Measurements from ENCODE around the gene FBXW10. TPM values are rescaled to one million over a fixed set of nuclear protein-coding genes. Genes with fewer than 3 reads are reported as not detected.
"Not testable (repeated sequence)": the region's sequence is repeated elsewhere in the genome, so short reads cannot be mapped to it uniquely, and the experiment has no call there.

Gene FBXW10, protein sequence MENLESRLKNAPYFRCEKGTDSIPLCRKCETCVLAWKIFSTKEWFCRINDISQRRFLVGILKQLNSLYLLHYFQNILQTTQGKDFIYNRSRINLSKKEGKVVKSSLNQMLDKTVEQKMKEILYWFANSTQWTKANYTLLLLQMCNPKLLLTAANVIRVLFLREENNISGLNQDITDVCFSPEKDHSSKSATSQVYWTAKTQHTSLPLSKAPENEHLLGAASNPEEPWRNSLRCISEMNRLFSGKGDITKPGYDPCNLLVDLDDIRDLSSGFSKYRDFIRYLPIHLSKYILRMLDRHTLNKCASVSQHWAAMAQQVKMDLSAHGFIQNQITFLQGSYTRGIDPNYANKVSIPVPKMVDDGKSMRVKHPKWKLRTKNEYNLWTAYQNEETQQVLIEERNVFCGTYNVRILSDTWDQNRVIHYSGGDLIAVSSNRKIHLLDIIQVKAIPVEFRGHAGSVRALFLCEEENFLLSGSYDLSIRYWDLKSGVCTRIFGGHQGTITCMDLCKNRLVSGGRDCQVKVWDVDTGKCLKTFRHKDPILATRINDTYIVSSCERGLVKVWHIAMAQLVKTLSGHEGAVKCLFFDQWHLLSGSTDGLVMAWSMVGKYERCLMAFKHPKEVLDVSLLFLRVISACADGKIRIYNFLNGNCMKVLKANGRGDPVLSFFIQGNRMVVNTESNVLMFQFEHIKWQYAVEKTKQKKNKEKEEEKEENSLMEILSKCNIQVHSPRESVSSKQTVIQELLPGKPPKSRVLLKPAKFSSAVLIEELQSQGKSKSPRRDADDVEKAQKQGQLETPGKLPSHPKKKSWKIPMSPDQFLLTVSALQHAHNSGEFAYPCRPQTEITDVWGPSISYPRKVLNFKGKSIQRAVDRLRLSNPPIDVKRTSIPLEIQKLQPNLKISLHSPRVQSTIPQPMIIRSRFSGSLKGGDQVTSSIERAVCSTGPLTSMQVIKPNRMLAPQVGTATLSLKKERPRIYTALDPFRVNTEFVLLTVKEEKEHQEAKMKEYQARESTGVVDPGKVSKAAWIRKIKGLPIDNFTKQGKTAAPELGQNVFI
- under 1 TPM; 0.58 to 0.94 (median 0.74) TPM for polyA plus RNA-seq (ENCODE audit: insufficient read length in 3 of 3)

DNA sequence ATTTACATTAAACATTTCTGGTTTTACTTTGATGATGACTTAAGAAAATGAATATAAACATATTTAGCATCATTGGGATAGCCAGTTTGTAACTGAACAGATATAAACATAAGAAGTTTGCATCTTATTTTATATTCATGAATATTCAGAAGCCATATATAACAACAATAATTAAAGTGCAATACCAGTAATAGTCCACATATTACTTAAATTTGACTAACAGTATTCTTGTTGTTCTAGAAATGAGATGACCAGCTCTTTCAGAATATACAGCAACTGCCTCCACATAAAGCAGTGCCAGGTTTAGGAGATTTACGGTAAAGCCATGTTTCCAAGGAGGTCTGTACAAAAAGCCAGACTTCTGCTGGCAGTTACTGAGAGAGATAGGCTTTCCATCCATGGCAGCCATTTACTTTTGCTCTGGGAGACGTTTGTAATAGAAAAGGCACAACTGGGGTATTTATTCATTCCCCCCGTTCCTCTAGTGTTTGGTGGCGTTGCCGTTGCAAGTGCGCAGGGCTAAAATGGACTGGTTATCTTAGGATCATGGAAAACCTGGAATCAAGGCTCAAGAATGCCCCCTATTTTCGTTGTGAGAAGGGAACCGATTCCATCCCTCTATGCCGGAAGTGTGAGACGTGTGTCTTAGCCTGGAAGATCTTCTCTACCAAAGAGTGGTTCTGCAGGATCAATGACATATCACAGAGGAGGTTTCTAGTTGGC lies at the start of gene FBXW10:
TSS of gene FBXW10 (plus strand) at position 356 of the 723 bp plus-strand sequence. CDS start at position 547, 191 bp downstream.
- not testable (repeated sequence) for DNase-seq (ENCODE audit: low read depth in 3 of 3, low spot score in 2 of 3)

DNA sequence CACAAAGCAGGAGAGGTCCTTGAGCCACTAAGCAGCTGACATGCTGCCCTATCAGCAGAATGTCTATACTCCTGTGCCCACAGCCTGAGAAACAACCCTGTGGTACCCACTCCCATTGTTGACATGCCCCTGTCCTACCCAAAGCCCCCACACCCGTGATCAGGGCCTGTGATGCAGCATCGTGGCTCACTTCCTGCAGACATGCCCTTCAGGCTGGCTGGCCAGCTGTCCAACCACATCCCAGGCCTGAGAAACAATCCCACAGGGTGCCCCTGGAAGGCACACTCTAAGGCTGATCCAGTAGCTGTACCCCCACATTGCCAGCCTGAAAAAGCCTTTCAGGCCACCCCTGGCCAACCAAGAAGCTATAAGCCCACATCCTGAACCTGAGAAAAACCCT lies 48.7 kb upstream of the FBXW10 start:
- not testable (repeated sequence) for DNase-seq (ENCODE audit: low read depth in 3 of 3, low spot score in 2 of 3)

DNA sequence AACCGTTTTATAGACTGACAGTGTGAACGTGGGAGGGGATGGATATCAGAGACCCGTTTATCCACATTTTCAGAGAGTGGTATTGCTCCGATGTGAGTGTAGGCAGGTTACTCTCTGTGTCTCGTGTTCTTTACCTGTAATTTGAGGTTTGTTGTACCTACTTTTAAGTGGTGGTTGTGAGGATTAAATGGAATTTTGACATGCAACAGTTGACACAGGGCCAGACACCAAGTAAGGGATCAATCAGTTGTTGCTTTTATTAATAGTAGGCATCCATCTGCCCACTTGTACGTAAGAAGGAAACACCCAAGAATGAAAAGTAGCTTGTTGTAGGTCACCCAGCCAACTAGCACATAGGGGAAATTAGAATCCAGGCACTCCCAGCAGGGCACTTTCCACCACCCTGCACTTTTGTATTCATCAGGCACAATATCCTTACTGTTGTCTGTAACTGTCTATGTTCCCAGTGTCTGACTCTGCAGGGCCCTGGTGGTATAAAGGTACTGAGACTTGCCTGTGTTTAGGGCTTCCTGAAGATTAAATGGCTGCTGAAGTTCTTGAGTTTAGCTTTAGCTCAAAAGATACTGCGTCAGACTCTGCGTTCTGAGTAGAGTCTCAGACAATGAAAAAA lies 45.3 kb upstream of the FBXW10 start:
- DNase-seq (ENCODE audit: low read depth in 3 of 3, low spot score in 2 of 3) = not testable (repeated sequence)

DNA sequence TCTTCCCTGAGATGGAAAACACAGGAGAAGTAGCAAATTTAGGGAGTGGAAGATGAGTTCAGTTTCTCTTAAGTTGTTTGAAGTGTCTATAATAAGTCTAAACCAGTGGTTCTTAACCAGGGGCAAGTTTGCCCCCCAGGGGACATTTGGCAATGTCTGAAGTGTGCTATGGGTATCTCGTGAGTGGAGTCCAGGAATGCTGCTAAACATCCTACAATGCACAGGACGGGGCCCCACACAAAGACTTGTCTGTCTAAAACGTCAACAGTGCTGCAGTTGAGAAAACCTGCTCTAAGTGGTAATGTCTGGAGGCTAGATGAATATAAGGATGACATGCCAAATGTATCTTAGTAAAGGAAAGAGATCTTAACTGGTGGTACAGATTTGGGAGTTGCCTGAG lies 37.9 kb upstream of the FBXW10 start:
- DNase-seq (ENCODE audit: low read depth in 3 of 3, low spot score in 2 of 3) = not testable (repeated sequence)

DNA sequence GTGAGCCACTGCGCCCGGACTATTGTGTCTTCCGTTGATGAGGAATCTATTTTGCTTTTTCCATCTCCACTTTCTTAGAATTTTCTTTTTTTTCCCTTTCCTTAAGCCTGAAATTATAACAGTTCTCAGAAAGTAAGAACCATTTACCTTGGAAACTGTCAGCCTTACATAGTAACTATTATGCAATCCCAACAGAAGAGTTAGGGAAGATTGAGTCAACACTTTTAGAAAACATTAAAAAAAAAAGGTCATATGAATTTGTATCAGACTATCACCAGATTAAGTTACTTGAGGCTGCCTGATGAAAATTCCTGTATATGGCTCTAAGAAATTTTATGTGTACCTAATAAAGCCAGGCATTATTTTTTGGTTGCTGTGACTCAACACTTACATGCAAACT lies 35.6 kb upstream of the FBXW10 start:
- DNase-seq (ENCODE audit: low read depth in 3 of 3, low spot score in 2 of 3) = not testable (repeated sequence)

DNA sequence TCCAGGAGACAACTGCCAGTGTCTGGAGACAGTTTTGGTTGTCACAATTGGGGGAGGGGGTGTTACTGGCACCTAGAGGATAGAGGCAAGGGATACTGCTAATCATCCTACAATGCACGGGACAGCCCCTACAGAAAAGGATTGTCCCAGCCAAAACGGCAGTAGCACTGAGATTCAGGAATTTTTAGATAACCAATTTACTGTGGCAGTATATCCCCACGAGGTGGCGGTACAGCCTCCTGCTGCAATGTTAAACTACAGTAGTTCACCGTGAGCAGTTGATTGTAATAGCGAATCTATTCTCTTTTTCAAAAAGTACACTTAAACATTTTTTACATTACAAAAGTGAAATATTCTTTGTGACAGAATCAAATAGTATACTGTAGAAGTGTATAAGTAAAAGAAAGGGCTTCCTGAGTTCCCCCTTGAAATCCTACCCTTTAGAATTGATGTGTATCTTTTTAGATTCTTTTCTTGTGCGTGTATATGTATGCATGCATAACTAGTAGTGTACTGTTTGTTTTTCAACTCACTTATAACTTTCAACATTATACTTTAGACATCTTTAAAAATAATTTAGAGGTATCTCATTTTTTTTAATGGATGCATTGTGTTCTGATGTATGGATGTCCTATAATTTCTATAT lies 31.4 kb upstream of the FBXW10 start:
- DNase-seq (ENCODE audit: low read depth in 3 of 3, low spot score in 2 of 3) = not testable (repeated sequence)

DNA sequence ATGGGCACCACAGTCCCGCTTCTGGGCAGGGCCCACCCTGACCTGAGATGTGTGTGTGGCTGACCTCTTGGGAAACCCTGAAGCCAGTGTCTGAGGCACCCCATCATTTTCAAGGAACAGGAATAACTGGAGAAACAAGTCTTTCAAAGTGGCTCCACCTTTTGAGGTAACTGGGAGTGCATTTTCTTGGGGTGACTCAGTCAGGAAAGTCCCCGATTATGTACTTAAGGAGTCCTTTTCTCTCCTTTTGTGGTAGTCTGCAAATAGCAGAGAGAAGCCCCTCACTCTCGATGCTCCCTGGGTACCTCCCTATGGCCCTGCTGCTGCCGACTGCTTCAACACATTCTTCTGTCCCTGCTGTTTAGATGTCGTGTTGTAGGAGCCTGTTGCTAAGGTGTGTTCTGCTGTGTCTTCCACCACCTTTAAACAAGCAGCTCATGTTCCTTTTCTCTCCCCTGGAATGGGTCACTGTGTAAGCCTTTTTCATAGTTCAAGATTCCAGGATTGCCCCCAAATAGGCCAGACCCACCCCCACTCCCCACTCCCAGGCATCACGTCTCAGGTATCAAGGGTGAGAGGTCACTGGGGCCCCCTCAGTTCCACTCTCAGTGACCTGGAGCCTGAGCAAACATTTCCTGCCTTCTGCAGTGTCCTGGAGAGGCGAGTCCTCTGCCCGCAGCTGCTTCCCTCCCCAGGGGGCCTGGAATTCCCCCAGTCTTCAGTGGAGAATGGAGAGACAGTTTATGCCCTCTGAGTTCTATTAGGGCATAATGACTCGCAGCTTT lies 25.0 kb upstream of the FBXW10 start:
- DNase-seq (ENCODE audit: low read depth in 3 of 3, low spot score in 2 of 3) = not testable (repeated sequence)

DNA sequence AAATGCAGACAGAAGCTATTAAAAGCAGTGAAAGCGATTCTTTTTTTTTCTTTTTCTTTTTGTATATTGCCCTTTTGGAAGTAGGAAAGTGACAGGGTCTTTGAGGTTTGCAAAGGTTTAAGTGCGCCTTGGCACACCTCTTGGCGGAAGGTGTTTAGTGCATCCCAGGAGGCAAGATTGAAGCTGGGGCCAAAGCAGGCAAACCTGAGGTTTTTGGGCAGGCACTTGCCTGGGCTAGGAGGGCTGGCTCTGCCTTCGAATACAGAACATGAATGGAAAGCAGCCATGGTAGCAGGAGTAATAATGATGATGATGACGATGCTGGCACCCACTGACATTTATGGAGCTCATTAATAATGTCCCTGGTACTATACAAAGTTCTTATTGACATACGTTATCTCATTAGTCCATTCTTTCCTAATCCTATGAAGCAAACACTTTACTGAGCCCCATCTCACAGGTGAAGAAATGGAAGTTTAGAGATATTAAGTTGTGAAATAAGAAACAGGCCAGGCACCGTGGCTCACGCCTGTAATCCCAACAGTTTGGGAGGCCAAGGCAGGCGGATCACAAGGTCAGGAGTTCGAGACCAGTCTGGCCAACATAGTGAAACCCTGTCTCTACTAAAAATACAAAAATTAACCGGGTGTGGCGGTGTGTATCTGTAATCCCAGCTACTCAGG lies 24.3 kb upstream of the FBXW10 start:
- DNase-seq (ENCODE audit: low read depth in 3 of 3, low spot score in 2 of 3) = not testable (repeated sequence)

DNA sequence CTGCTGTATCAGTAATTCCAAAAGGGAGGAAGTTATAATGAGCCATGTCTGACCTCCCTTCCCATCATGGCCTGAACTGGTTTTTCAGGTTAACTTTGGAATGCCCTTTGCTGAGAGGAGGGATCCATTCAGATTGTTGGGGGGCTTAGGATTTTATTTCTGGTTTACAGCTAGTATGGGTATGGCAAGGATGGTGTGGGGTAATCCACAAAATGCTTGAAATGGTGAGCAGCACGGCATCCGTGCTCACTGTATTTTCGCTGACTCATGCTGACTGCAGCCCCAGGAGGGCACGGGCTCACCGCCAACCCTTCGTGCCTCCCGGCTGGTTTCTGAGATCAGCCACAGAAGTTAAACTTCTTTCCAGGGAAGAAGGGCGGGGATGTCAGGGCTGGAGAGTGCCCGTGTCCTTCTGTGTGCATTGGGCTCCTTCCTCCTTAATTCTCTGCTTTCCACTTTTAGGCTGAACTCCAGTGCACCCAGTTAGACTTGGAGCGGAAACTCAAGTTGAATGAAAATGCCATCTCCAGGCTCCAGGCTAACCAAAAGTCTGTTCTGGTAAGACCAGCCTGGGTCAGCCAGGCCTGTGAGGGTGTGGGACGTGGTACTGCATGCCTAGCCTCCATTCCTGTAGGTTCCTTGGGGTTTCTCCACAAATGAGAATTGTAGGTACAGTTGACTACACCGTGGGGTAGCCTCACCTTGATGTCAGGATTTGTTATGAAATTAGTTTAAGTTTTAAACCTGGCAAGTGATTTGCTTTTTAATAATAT lies 21.9 kb upstream of the FBXW10 start:
- not testable (repeated sequence) for DNase-seq (ENCODE audit: low read depth in 3 of 3, low spot score in 2 of 3)

DNA sequence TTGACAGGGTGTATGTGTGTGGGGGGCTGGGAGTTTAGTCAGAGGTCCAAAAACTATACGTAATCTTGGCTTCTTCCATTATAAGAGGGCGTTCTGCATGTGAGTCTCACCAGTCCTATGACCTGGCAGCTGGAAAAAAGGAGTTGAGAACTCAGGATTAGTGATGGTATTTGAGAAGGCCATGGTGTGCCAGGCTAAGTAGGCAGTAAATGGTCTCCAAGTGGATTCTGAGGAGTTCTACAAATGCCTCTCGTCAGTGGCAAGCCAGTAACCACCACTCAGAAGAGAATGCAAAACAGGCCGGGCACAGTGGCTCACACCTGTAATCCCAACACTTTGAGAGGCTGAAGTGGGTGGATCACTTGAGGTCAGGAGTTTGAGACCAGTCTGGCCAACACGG lies 21.2 kb upstream of the FBXW10 start:
- not testable (repeated sequence) for DNase-seq (ENCODE audit: low read depth in 3 of 3, low spot score in 2 of 3)

DNA sequence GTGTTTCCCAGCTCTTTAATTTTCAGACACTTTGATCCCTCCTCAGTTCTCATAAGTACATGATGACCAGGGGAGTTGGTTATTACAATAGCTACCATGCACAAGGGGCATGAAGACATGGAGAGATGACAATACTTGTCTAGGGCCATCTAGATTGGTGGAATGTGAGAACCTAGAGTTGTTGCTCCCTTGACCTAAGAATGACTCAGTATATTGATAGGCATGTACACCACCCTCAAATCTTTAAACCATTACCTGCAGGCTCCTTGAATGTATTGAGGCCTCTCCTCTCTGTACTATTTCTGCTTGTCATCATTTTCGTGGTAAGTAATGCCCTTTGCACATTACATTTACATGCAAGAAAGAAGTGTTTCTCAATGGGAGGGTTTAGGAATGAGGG lies 20.3 kb upstream of the FBXW10 start:
- DNase-seq (ENCODE audit: low read depth in 3 of 3, low spot score in 2 of 3) = not testable (repeated sequence)

DNA sequence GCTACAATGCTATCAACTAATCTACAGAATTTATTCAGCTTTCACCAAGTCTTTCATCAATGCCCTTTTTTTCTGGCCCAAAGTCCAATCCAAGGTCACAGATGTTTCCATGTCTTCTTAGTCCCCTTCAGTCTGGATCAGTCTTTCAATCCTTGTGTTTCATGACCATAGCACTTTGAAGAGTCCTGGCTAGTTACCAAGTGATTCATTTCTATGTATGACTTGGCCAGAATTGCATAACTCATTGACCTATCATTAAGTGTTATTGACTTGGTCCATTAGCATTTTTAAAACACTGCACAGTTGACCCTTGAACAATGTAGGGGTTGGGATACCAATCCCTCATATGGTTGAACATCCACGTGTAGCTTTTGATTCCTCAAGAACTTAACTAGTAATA lies 11.4 kb upstream of the FBXW10 start:
- not testable (repeated sequence) for DNase-seq (ENCODE audit: low read depth in 3 of 3, low spot score in 2 of 3)

DNA sequence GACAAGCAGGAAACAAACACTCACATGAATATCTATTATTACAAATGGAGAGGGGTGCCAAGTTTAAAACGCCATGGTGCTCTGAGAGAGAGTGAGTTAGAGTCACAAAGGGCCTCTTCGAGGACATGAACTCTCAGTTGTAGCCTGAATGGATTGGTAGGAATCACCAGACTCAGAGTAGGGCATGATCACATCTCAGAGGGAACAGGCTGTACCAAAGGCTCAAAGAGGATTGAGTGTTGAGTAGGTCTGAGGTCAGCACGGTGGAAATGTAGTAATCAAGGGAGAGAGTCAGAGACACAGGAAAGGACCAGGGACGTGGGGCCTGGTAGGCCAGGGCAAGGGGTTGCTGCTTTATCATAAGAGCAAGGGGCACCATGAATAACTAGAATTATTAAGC lies 10.5 kb upstream of the FBXW10 start:
- not testable (repeated sequence) for DNase-seq (ENCODE audit: low read depth in 3 of 3, low spot score in 2 of 3)

DNA sequence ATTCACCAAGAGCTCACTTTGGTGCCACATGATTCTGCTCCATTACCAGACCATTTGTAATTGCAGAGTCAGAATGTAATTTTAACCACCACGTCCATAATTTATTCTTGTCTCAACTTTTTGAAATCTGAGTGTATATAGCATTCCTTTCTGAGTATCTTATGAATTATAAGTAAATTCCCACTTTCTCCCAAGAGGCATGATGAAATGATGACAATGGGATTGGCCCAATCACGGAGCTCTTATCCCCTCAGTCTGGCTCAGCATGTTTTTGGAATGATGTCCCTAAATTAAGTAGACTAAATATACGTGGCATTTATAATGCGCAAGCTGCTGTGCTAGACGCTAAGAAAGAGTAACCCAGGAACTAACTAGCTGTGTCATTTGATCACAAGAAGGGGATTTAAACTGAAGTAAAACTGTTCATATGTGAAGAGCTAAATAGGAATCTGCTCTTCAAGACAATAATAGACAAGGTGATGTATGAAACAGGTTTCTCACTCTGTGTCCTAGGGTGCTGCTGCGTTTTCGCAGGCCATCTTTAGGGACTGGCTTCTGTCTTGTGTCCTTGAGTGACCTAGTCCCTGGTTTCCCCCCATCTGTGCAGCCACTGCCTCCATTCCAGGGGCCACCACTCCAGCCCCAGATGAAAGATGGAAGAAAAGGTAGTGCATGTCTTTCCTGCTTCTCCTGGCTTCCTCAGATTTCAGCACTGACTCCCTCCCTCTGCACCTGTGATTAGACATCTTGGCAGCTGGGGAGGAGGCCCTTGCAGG lies 4.0 kb upstream of the FBXW10 start:
- DNase-seq (ENCODE audit: low read depth in 3 of 3, low spot score in 2 of 3) = not testable (repeated sequence)

DNA sequence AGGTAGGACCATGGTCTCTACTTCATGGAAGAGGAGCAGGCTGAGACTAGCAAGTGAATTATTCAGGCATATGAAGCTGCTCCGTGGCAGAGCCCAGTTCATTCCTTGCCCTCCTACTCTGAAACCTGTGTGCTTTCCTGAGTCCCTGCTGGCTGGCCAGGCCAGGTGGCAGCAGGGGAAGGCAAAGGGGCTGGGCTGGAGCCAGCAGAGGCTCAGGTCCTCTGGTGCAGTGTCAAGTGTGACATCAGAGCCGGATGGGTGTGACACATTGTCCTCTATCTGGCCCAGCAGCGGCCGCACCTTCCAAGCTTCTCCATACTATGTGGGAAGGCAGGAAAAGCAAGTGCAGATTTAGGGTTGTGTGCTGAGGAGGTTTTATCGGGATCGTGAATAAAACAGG lies 2.6 kb upstream of the FBXW10 start:
- DNase-seq (ENCODE audit: low read depth in 3 of 3, low spot score in 2 of 3) = not testable (repeated sequence)

DNA sequence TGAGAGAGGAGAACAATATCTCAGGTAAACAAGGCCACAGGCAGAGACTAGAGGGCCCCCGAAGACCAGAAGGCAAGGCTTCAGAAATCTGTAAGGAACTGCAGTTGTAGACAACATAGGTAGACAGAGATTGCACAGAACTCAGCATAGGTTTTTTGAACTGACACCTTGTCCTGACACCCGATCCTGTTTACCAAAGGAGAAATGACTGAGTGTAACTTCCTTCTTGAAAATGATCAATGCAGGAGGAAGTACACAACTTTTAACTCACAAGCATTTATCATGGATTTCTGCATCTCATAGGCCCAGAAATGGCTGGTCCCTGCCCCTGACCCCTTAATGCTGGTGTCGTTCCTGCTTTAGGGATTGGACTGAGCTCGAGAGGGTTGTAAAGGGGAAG lies 872 bp downstream of the FBXW10 start:
- DNase-seq (ENCODE audit: low read depth in 3 of 3, low spot score in 2 of 3) = not testable (repeated sequence)

DNA sequence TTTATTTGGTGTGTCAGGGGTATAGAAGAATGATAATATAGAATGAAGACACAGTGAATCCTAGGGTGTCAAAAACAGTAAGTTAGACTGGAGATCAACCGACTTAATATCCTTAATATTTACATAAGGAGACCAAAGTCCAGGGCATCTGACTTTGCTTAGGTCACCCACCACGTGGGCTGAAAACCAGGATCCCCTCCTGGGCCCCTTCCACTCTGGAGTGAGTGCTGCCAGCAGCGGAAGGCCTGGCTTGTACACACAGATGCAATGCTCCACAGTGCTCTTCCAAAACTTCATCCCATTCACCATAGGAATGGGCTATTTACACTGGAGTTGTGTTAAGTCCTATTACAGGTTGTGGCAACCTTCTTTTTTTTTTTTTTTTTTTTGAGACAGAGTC lies 2.7 kb downstream of the FBXW10 start:
- DNase-seq (ENCODE audit: low read depth in 3 of 3, low spot score in 2 of 3) = not testable (repeated sequence)

Data from right renal cortex interstitium (tissue), 3 donors.